KMS-11 (cell line): ENCODE data around the gene BBS10.

ENCODE experiments used
- H2AFZ ChIP-seq: fragments of 200-600 bp; sonication (generic); 2 replicates; pipeline ENCODE4 v1.6.1; 2016; ENCODE audit warnings: antibody characterized with exemption, mixed run types, low read depth
- H3K27ac ChIP-seq: fragments of 200-600 bp; sonication (generic); 2 replicates; pipeline ENCODE4 v1.6.1; 2016; ENCODE audit warnings: mild to moderate bottlenecking, mixed run types
- H3K27me3 ChIP-seq: fragments of 200-600 bp; sonication (generic); 2 replicates; pipeline ENCODE4 v1.6.1; 2017; ENCODE audit warnings: mild to moderate bottlenecking, low read depth, mixed run types, moderate library complexity; ENCODE audit not compliant: insufficient read depth
- H3K36me3 ChIP-seq: fragments of 200-600 bp; sonication (generic); 2 replicates; pipeline ENCODE4 v1.6.1; 2017; ENCODE audit warnings: mild to moderate bottlenecking, mixed run types; ENCODE audit not compliant: insufficient read depth
- H3K4me1 ChIP-seq: fragments of 200-600 bp; sonication (generic); 2 replicates; pipeline ENCODE4 v1.6.1; 2016; ENCODE audit warnings: mild to moderate bottlenecking, low read depth, mixed run types; ENCODE audit not compliant: poor library complexity, severe bottlenecking
- H3K4me2 ChIP-seq: fragments of 200-600 bp; sonication (generic); 2 replicates; pipeline ENCODE4 v1.7.0; 2016; ENCODE audit warnings: mild to moderate bottlenecking, mixed run types
- H3K4me3 ChIP-seq: fragments of 200-600 bp; sonication (generic); IDR thresholded peaks from 2 replicates; pipeline ENCODE4 v1.6.1; 2017; ENCODE audit warnings: low read depth, low read length, mixed read lengths; ENCODE audit not compliant: insufficient read depth
- H3K79me2 ChIP-seq: fragments of 200-600 bp; sonication (generic); 2 replicates; pipeline ENCODE4 v1.6.1; 2016; ENCODE audit warnings: low read depth, mixed run types; ENCODE audit not compliant: insufficient read depth
- H3K9ac ChIP-seq: fragments of 200-600 bp; sonication (generic); 2 replicates; pipeline ENCODE4 v1.6.1; 2016; ENCODE audit warnings: mild to moderate bottlenecking, mixed run types
- H4K20me1 ChIP-seq: fragments of 200-600 bp; sonication (generic); 2 replicates; pipeline ENCODE4 v1.6.1; 2016; ENCODE audit warnings: mild to moderate bottlenecking, mixed run types; ENCODE audit not compliant: insufficient read depth
- TF ChIP-seq, protein P1 (sequence below): fragments of 200-600 bp; sonication (generic); conservative IDR thresholded peaks from 2 replicates; pipeline ENCODE4 v1.6.1; 2017; ENCODE audit warnings: low read depth, mild to moderate bottlenecking, antibody characterized with exemption, low read length, moderate library complexity, mixed read lengths

BBS10 gene

DNA sequence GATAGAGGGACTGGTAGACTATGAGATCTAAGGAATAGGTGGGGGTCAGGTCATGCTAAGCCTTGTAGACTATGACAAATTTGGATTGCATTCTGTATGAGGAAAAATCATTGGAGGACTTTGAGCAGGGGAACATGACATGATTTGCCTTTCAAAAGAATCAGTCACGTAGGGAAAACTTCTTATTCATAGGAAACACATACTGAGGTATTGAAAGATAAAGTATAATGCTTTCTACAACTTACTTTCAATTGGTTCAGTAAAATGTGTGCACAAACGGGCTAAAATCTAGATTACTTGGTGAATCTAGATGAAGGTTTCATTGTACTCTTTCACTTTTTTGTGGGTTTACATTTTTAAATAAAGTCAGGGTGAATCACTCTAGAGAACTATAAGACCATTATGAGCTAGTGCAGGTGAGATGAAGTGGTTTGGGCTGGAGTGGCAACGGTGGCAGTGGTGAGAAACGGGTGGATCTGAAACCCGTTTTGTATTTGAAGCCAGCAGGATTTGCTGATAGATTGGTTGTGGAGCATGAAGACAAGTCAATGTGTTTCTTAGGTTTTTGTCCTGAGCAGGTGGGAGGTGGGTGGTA lies 6.7 kb downstream of the BBS10 start:
- Histone ChIP-seq H2AFZ (no peak overlapping the region), H3K36me3 (no peaks in the 10 kb centered on the region), H3K9ac (no peak overlapping the region), H4K20me1 (no peaks in the 10 kb centered on the region), H3K4me1 (peaks cover under 1% of the 10 kb centered on the region), H3K4me3 (no peak overlapping the region), H3K4me2 (no peak overlapping the region), H3K27me3 (no peaks in the 10 kb centered on the region), H3K27ac (no peak overlapping the region), H3K79me2 (no peaks in the 10 kb centered on the region)
- TF ChIP-seq, protein P1, sequence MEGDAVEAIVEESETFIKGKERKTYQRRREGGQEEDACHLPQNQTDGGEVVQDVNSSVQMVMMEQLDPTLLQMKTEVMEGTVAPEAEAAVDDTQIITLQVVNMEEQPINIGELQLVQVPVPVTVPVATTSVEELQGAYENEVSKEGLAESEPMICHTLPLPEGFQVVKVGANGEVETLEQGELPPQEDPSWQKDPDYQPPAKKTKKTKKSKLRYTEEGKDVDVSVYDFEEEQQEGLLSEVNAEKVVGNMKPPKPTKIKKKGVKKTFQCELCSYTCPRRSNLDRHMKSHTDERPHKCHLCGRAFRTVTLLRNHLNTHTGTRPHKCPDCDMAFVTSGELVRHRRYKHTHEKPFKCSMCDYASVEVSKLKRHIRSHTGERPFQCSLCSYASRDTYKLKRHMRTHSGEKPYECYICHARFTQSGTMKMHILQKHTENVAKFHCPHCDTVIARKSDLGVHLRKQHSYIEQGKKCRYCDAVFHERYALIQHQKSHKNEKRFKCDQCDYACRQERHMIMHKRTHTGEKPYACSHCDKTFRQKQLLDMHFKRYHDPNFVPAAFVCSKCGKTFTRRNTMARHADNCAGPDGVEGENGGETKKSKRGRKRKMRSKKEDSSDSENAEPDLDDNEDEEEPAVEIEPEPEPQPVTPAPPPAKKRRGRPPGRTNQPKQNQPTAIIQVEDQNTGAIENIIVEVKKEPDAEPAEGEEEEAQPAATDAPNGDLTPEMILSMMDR = no peak

GRCh38 chr12:76340680-76341435 lies 7.4 kb downstream of the BBS10 start:
- TF ChIP-seq, protein P1 = no peak
- Histone ChIP-seq H3K4me2 (no peak overlapping the region), H3K9ac (no peak overlapping the region), H3K27me3 (no peaks in the 10 kb centered on the region), H4K20me1 (no peaks in the 10 kb centered on the region), H3K36me3 (no peaks in the 10 kb centered on the region), H3K4me1 (no peaks in the 10 kb centered on the region), H3K79me2 (no peaks in the 10 kb centered on the region), H2AFZ (no peak overlapping the region), H3K27ac (no peak overlapping the region), H3K4me3 (no peak overlapping the region)

- Histone ChIP-seq H3K79me2 (no peaks in the 10 kb centered on the region), H3K9ac (no peak overlapping the region), H3K36me3 (no peaks in the 10 kb centered on the region), H4K20me1 (no peaks in the 10 kb centered on the region), H3K27me3 (no peaks in the 10 kb centered on the region), H3K27ac (no peak overlapping the region), H3K4me1 (no peaks in the 10 kb centered on the region), H3K4me3 (no peak overlapping the region), H2AFZ (no peak overlapping the region), H3K4me2 (no peak overlapping the region)
- TF ChIP-seq, protein P1 = no peak
These were observed 10.6 kb downstream of the BBS10 start for GRCh38 chr12:76337583-76337982.

DNA sequence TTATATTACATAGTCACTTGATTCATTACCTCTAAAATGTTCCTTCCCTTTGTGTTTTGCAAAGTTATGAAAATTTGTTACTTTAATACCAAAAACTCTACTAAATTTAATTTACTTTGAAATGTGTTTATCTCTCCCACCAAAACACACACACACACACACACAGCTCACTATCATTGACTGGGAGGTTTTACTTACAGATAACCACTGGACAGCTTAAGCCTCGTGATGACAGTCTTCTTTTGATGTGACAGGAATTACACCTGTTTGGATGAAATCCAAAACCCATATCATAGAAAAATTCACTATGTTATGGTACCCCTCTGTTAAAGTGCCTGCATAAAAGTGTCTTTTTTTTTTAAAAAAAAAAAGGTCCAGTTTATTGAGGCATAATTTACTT lies 15.6 kb downstream of the BBS10 start:
- no peak overlapping the region for H3K4me2 ChIP-seq
- H3K36me3 ChIP-seq = no peaks in the 10 kb centered on the region
- no peak overlapping the region for H2AFZ ChIP-seq
- TF ChIP-seq, protein P1 = no peak
- no peak overlapping the region for H3K4me3 ChIP-seq
- no peak overlapping the region for H3K9ac ChIP-seq
- H3K4me1 ChIP-seq = no peaks in the 10 kb centered on the region
- no peak overlapping the region for H3K27ac ChIP-seq
- no peaks in the 10 kb centered on the region for H3K27me3 ChIP-seq
- no peaks in the 10 kb centered on the region for H3K79me2 ChIP-seq
- H4K20me1 ChIP-seq = no peaks in the 10 kb centered on the region
